Cardiac muscle cell (in vitro differentiated cells and primary cell): ENCODE data around the gene RYR1. TPM values are rescaled to one million over a fixed set of nuclear protein-coding genes. Genes with fewer than 3 reads are reported as not detected.
"Not testable (repeated sequence)": the region's sequence is repeated elsewhere in the genome, so short reads cannot be mapped to it uniquely, and the experiment has no call there.

Source experiments
- DNase-seq, 2 donors: peaks; one replicate each; pipeline versions ENCODE4 v3.0.0 to v3.0.0-alpha.2; 2010 to 2017; ENCODE audit warnings: low read depth in 1 of 2, low spot score in 1 of 2
- H3K27ac ChIP-seq: fragments of 200-600 bp; sonication (generic); 2 replicates; pipeline ENCODE4 v1.5.1; 2016
- H3K27me3 ChIP-seq: fragments of 200-600 bp; sonication (generic); 2 replicates; pipeline ENCODE4 v1.6.0; 2016; ENCODE audit warnings: control low read depth
- H3K36me3 ChIP-seq: fragments of 200-600 bp; sonication (generic); 2 replicates; pipeline ENCODE4 v1.5.1; 2016; ENCODE audit warnings: control low read depth
- H3K4me1 ChIP-seq: fragments of 200-600 bp; sonication (generic); 2 replicates; pipeline ENCODE4 v1.8.1; 2017; ENCODE audit warnings: low read depth, mild to moderate bottlenecking, mixed run types
- H3K4me3 ChIP-seq: fragments of 200-600 bp; sonication (generic); 2 replicates; pipeline ENCODE4 v1.5.1; 2016; ENCODE audit warnings: mild to moderate bottlenecking
- H3K9me3 ChIP-seq: fragments of 200-600 bp; sonication (generic); 2 replicates; pipeline ENCODE4 v1.5.1; 2017; ENCODE audit warnings: low read depth, mild to moderate bottlenecking, control low read depth
- polyA plus RNA-seq: library from polyadenylated mRNA; unstranded; fragments of >200 nt; fragmentation: Nextera tagmentation; extraction: Ambion mirVana; gene quantifications from 2 replicates; pipeline ENCODE4 v1.2.1, GENCODE V29; 2016
- total RNA-seq: library from RNA; depleted of rRNA; stranded (reverse); fragments of >200 nt; gene quantifications from 2 replicates; pipeline ENCODE4 v1.2.3, GENCODE V29; 2016
- TF ChIP-seq, protein P1 (sequence below): IDR thresholded peaks from 2 replicates; pipeline ENCODE4 v1.5.1; 2012; ENCODE audit warnings: low read depth, mild to moderate bottlenecking, low read length

RYR1 gene
- total and polyA plus RNA-seq, 2 experiments from 2014 or later = 0.71 to 12.8 TPM

GRCh38 chr19:38577826-38578225 lies 144.3 kb downstream of the RYR1 start:
- Histone ChIP-seq H3K9me3 (no peaks in the 10 kb centered on the region), H3K36me3 (no peaks in the 10 kb centered on the region), H3K27me3 (no peaks in the 10 kb centered on the region), H3K27ac (no peak overlapping the region), H3K4me1 (no peaks in the 10 kb centered on the region), H3K4me3 (no peak overlapping the region)
- TF ChIP-seq, protein P1, sequence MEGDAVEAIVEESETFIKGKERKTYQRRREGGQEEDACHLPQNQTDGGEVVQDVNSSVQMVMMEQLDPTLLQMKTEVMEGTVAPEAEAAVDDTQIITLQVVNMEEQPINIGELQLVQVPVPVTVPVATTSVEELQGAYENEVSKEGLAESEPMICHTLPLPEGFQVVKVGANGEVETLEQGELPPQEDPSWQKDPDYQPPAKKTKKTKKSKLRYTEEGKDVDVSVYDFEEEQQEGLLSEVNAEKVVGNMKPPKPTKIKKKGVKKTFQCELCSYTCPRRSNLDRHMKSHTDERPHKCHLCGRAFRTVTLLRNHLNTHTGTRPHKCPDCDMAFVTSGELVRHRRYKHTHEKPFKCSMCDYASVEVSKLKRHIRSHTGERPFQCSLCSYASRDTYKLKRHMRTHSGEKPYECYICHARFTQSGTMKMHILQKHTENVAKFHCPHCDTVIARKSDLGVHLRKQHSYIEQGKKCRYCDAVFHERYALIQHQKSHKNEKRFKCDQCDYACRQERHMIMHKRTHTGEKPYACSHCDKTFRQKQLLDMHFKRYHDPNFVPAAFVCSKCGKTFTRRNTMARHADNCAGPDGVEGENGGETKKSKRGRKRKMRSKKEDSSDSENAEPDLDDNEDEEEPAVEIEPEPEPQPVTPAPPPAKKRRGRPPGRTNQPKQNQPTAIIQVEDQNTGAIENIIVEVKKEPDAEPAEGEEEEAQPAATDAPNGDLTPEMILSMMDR = no peak
- DNase-seq = no peak

DNA sequence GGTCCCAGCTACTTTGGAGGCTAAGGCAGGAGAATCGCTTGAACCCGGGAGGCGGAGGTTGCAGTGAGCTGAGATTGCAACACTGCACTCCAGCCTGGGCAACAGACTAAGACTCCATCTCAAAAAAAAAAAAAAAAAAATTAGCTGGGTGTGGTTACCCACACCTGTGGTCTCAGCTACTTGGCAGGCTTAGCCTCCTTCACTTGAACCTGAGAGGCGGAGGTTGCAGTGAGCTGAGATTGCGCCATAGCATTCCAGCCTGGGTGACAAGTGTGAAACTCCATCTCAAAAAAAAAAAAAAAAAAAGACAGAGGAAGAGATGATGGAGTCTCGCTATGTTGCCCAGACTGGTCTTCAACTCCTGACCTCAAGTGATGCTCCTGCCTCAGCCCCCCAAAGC lies 145.8 kb downstream of the RYR1 start:
- not testable (repeated sequence) for H3K36me3 ChIP-seq, DNase-seq

DNA sequence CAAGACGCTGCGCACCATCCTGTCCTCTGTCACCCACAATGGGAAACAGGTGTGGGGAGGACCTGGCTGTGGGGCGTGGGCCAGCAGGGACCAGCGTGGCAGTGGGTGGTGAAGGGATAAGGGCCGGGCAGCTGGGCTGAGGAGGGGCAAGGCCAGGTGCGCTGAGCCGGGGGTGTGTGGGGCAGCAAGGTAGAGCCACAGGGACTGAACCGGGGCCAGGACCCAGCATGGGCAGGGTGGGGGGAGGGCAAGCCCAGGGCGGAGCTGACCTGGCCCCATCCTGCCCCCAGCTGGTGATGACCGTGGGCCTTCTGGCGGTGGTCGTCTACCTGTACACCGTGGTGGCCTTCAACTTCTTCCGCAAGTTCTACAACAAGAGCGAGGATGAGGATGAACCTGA lies 146.6 kb downstream of the RYR1 start:
- Histone ChIP-seq H3K27me3 (no peaks in the 10 kb centered on the region), H3K9me3 (no peaks in the 10 kb centered on the region), H3K4me1 (no peaks in the 10 kb centered on the region), H3K27ac (no peak overlapping the region), H3K4me3 (no peak overlapping the region), H3K36me3 (no peaks in the 10 kb centered on the region)
- TF ChIP-seq, protein P1 = no peak
- DNase-seq = no peak

More for the DNA sequence above, 145.8 kb downstream of the RYR1 start:
- H3K27ac ChIP-seq, H3K4me3 ChIP-seq, H3K9me3 ChIP-seq, H3K27me3 ChIP-seq, H3K4me1 ChIP-seq: not testable (repeated sequence)

DNA sequence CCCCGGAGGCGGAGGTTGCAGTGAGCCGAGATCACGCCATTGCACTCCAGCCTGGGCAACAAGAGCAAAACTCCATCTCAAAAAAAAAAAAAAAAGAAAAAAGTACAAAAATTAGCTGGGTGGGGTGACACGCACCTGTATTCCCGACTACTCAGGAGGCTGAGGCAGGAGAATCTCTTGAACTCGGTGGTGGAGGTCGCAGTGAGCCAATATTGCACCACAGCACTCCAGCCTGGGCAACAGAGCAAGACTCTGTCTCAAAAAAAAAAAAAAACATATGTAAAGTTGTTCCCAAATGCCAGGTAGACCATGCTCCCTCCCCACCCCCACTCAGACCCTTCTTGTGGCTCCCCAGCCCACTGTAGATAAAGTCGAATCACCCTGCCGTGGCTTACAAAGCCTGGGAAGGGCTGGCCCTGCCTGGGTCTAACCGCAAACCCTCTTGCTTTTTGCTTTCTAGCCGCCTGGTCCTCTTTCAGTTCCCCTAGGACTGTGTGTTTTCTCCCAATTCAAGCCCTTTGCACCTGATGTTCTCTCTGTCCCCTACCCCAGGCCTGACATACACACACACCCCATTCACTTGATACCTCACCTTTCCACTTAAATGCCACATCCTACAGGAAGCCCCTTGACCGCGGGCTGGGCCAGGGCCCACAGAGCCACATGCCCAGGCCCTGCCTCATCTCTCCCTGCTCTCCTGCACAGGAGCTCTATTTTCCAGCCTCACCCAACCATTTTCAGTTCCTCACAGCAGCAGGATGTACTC lies 149.9 kb downstream of the RYR1 start:
- TF ChIP-seq, protein P1 = no peak
- Histone ChIP-seq H3K27ac (no peak overlapping the region), H3K9me3 (no peaks in the 10 kb centered on the region), H3K27me3 (no peaks in the 10 kb centered on the region), H3K36me3 (no peaks in the 10 kb centered on the region), H3K4me1 (no peaks in the 10 kb centered on the region), H3K4me3 (no peak overlapping the region)
- no peak for DNase-seq

DNA sequence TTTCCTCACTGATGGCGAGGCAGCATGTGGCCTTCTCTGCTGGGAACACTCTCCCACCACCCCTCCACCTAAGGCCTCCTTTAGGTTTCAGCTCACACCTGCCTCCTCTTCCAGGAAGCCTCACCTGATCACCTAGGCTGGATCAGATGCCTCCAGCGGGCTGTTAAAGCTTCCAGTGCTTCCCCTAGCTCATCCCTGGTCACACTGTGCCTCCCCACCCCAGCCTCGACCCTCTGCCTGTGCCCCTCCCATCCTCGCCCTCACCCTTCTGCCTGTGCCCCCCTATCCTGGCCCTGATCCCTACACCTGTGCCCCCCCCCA lies 150.5 kb downstream of the RYR1 start:
- Histone ChIP-seq H3K4me1 (no peaks in the 10 kb centered on the region), H3K36me3 (no peaks in the 10 kb centered on the region), H3K4me3 (no peak overlapping the region), H3K27me3 (no peaks in the 10 kb centered on the region), H3K9me3 (no peaks in the 10 kb centered on the region), H3K27ac (no peak overlapping the region)
- no peak for DNase-seq
- TF ChIP-seq, protein P1 = no peak

- Histone ChIP-seq H3K9me3 (no peaks in the 10 kb centered on the region), H3K27me3 (no peaks in the 10 kb centered on the region), H3K4me3 (no peak overlapping the region), H3K4me1 (no peaks in the 10 kb centered on the region), H3K36me3 (no peaks in the 10 kb centered on the region), H3K27ac (no peak overlapping the region)
- DNase-seq = no peak
- TF ChIP-seq, protein P1 = no peak
Measured at GRCh38 chr19:38587562-38587961, 154.1 kb downstream of the RYR1 start.
